SU-DHL-6 (cell line): Measurements from ENCODE around the gene TET2.

Source experiments
- H2AFZ ChIP-seq: fragments of 200-600 bp; sonication (generic); 2 replicates; pipeline ENCODE4 v1.6.1; 2014; ENCODE audit warnings: low read depth, mild to moderate bottlenecking, moderate library complexity, mixed read lengths, antibody characterized with exemption, low read length; ENCODE audit not compliant: severe bottlenecking
- H3F3A ChIP-seq: fragments of 200-600 bp; shearing (Covaris generic); 2 replicates; pipeline ENCODE4 v1.6.0; 2016; ENCODE audit warnings: antibody characterized with exemption, mild to moderate bottlenecking; ENCODE audit not compliant: insufficient read depth
- H3K27ac ChIP-seq: fragments of 200-600 bp; sonication (generic); 2 replicates; pipeline ENCODE4 v1.5.1; 2016; ENCODE audit warnings: low read depth, mild to moderate bottlenecking, low read length, moderate library complexity, mixed read lengths
- H3K27me3 ChIP-seq: fragments of 200-600 bp; sonication (generic), shearing (Covaris generic); 2 replicates; pipeline ENCODE4 v1.6.0; 2014; ENCODE audit warnings: mild to moderate bottlenecking, low read length
- H3K36me3 ChIP-seq: fragments of 200-600 bp; sonication (generic); 2 replicates; pipeline ENCODE4 v1.6.1; 2014; ENCODE audit warnings: mild to moderate bottlenecking, low read length, mixed read lengths
- H3K4me2 ChIP-seq: fragments of 300-600, 200-600 bp; shearing (Covaris generic), sonication (generic); 2 replicates; pipeline ENCODE4 v1.6.0; 2014; ENCODE audit warnings: low read length, low read depth, mild to moderate bottlenecking; ENCODE audit not compliant: poor library complexity, severe bottlenecking
- H3K4me3 ChIP-seq: fragments of 200-600 bp; sonication (generic); 2 replicates; pipeline ENCODE4 v1.5.1; 2014; ENCODE audit warnings: antibody characterized with exemption, low read length, mild to moderate bottlenecking, mixed read lengths; ENCODE audit not compliant: insufficient read depth, poor library complexity, severe bottlenecking
- H3K79me2 ChIP-seq: fragments of 200-600 bp; sonication (generic); 2 replicates; pipeline ENCODE4 v1.6.1; 2014; ENCODE audit warnings: mild to moderate bottlenecking, low read length, moderate library complexity; ENCODE audit not compliant: insufficient read depth
- H3K9ac ChIP-seq: fragments of 200-600 bp; sonication (generic); 2 replicates; pipeline ENCODE4 v1.7.0; 2014; ENCODE audit warnings: mild to moderate bottlenecking, low read length
- H3K9me2 ChIP-seq: fragments of 200-600 bp; sonication (generic); replicated peaks from 2 replicates; pipeline ENCODE4 v1.6.1; 2014; ENCODE audit warnings: low read length; ENCODE audit not compliant: insufficient read depth
- H3K9me3 ChIP-seq: fragments of 200-600 bp; sonication (generic); 2 replicates; pipeline ENCODE4 v1.6.1; 2014; ENCODE audit warnings: low read length, mixed read lengths; ENCODE audit not compliant: insufficient read depth
- H4K20me1 ChIP-seq: fragments of 200-600 bp; sonication (generic); 2 replicates; pipeline ENCODE4 v1.6.1; 2014; ENCODE audit warnings: low read depth, mild to moderate bottlenecking, antibody characterized with exemption, low read length, moderate library complexity, mixed read lengths
- CTCF ChIP-seq: fragments of 200-600 bp; sonication (generic); IDR thresholded peaks from one replicate; pipeline ENCODE4 v1.5.1; 2017; ENCODE audit warnings: antibody characterized with exemption, mild to moderate bottlenecking, low read length, moderate library complexity; ENCODE audit not compliant: insufficient read depth, poor library complexity, severe bottlenecking
- EZH2phosphoT487 ChIP-seq: fragments of 200-600 bp; sonication (generic), shearing (Covaris generic); conservative IDR thresholded peaks from 2 replicates; pipeline ENCODE4 v1.6.1; 2018; ENCODE audit warnings: mild to moderate bottlenecking, antibody characterized with exemption, low read length, moderate library complexity, mixed read lengths

TET2 gene

GRCh38 chr4:105130945-105131344 lies 15.7 kb upstream of the TET2 start:
- H3K9ac ChIP-seq: no peak overlapping the region
- H3K4me2 ChIP-seq: no peak overlapping the region
- H3F3A ChIP-seq: no peaks in the 10 kb centered on the region
- TF ChIP-seq EZH2phosphoT487 (no peak), CTCF (no peak)
- H3K4me3 ChIP-seq: no peak overlapping the region
- H3K9me2 ChIP-seq: no peaks in the 10 kb centered on the region
- H3K36me3 ChIP-seq: no peaks in the 10 kb centered on the region
- H4K20me1 ChIP-seq: no peaks in the 10 kb centered on the region
- no peaks in the 10 kb centered on the region for H3K79me2 ChIP-seq
- H2AFZ ChIP-seq: no peak overlapping the region
- no peaks in the 10 kb centered on the region for H3K9me3 ChIP-seq
- no peaks in the 10 kb centered on the region for H3K27me3 ChIP-seq
- H3K27ac ChIP-seq: no peak overlapping the region

GRCh38 chr4:105133976-105134375 lies 12.7 kb upstream of the TET2 start:
- Histone ChIP-seq H2AFZ (no peak overlapping the region), H3K79me2 (no peaks in the 10 kb centered on the region), H3K27me3 (no peaks in the 10 kb centered on the region), H3F3A (no peaks in the 10 kb centered on the region), H3K9me3 (no peaks in the 10 kb centered on the region), H3K27ac (no peak overlapping the region), H3K9me2 (no peaks in the 10 kb centered on the region), H3K36me3 (no peaks in the 10 kb centered on the region), H3K9ac (no peak overlapping the region), H3K4me3 (no peak overlapping the region), H3K4me2 (no peak overlapping the region), H4K20me1 (no peaks in the 10 kb centered on the region)
- TF ChIP-seq CTCF (no peak), EZH2phosphoT487 (no peak)

GRCh38 chr4:105135785-105136184 lies 10.9 kb upstream of the TET2 start:
- Histone ChIP-seq H3K9me2 (no peaks in the 10 kb centered on the region), H4K20me1 (no peaks in the 10 kb centered on the region), H3K27ac (no peak overlapping the region), H3F3A (no peaks in the 10 kb centered on the region), H3K4me3 (no peak overlapping the region), H3K36me3 (no peaks in the 10 kb centered on the region), H3K79me2 (no peaks in the 10 kb centered on the region), H2AFZ (no peak overlapping the region), H3K9me3 (no peaks in the 10 kb centered on the region), H3K9ac (no peak overlapping the region), H3K4me2 (no peak overlapping the region), H3K27me3 (no peaks in the 10 kb centered on the region)
- no peak for TF ChIP-seq CTCF
- no peak for TF ChIP-seq EZH2phosphoT487
